Ascending aorta (tissue), 2 donors: ENCODE results near the gene OR1M1. TPM values are rescaled to one million over a fixed set of nuclear protein-coding genes. Genes with fewer than 3 reads are reported as not detected.

Experiments
- DNase-seq, 2 donors: peaks; one replicate each; pipeline ENCODE4 v3.0.0-alpha.2; 2019; ENCODE audit warnings: low spot score in 2 of 2
- H3K27ac ChIP-seq, 2 donors: fragments of 200-600 bp; sonication (generic); one replicate each; pipeline ENCODE4 v1.5.1; 2016 to 2017; ENCODE audit warnings: mild to moderate bottlenecking in 1 of 2
- H3K27me3 ChIP-seq: fragments of 200-600 bp; sonication (generic); one replicate; pipeline ENCODE4 v1.5.1; 2017
- H3K36me3 ChIP-seq, 2 donors: fragments of 200-600 bp; sonication (generic); one replicate each; pipeline ENCODE4 v1.5.1; 2016
- H3K4me1 ChIP-seq, 2 donors: fragments of 200-600 bp; sonication (generic); one replicate each; pipeline ENCODE4 v1.5.1; 2016 to 2017; ENCODE audit warnings: mild to moderate bottlenecking in 1 of 2
- H3K4me3 ChIP-seq, 2 donors: fragments of 200-600 bp; sonication (generic); one replicate each; pipeline ENCODE4 v1.5.1; 2016 to 2017; ENCODE audit warnings: mild to moderate bottlenecking in 1 of 2
- H3K9me3 ChIP-seq, 2 donors: fragments of 200-600 bp; sonication (generic); one replicate each; pipeline ENCODE4 v1.5.1; 2016
- intact Hi-C: fragments of 100-400 bp; cut with DNase I; formaldehyde crosslinking; loops from one replicate; pipeline ENCODE4 v1.15.1; 2023
- total RNA-seq: library from RNA; depleted of rRNA; stranded (reverse); fragments of >200 nt; gene quantifications from one replicate; pipeline ENCODE4 v1.1.0, GENCODE V29; 2016
- TF ChIP-seq, protein P1 (sequence below), 3 experiments: fragments of 200-600 bp in 2 of 3; fragments of 450-650 bp in 1 of 3; sonication (generic) in 2 of 3; IDR thresholded peaks; one replicate each; pipeline ENCODE4 v1.5.1; 2016 to 2019; ENCODE audit warnings: antibody characterized with exemption in 3 of 3, mild to moderate bottlenecking in 1 of 3, moderate library complexity in 1 of 3

Gene OR1M1
- total RNA-seq, 1 donor from 2014 or later, result not detected

DNA sequence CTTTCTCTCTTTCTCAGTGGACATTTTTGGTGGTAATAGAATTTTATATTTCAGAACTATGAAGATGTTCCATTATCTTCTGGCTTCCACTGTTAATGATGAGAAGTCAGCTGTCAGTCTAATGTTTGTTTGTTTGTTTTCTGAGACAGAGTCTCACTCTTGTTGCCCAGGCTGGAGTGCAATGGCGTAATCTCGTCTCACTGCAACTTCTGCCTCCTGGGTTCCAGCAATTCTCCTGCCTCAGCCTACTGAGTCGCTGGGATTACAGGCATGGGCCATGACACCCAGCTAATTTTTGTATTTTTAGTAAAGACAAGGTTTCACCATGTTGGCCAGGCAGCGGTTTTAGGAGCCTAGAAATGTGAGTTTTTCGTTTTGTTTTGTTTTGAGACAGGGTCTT is 58.1 kb downstream of the OR1M1 start:
- H3K4me3 ChIP-seq, result no peak overlapping the region
- TF ChIP-seq, protein P1, sequence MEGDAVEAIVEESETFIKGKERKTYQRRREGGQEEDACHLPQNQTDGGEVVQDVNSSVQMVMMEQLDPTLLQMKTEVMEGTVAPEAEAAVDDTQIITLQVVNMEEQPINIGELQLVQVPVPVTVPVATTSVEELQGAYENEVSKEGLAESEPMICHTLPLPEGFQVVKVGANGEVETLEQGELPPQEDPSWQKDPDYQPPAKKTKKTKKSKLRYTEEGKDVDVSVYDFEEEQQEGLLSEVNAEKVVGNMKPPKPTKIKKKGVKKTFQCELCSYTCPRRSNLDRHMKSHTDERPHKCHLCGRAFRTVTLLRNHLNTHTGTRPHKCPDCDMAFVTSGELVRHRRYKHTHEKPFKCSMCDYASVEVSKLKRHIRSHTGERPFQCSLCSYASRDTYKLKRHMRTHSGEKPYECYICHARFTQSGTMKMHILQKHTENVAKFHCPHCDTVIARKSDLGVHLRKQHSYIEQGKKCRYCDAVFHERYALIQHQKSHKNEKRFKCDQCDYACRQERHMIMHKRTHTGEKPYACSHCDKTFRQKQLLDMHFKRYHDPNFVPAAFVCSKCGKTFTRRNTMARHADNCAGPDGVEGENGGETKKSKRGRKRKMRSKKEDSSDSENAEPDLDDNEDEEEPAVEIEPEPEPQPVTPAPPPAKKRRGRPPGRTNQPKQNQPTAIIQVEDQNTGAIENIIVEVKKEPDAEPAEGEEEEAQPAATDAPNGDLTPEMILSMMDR (IDR thresholded peaks at IDR 0.05), result no peak
- H3K27ac ChIP-seq, result no peak overlapping the region
- no peak for DNase-seq
- peaks cover 0 to 10% of the 10 kb centered on the region in 2 donors for H3K4me1 ChIP-seq
- H3K36me3 ChIP-seq, result peaks cover 3 to 36% of the 10 kb centered on the region in 2 donors
- no peaks in the 10 kb centered on the region for H3K27me3 ChIP-seq
- intact Hi-C loops, result loop anchor here (5.0 kb wide), 1 partner anchor 313 kb away; the partner anchor contains the start of genes MBD3L1 and ZNF558
- H3K9me3 ChIP-seq, result peaks cover 0 to 36% of the 10 kb centered on the region in 2 donors

Other genes starting within 250 kb of the OR1M1 start
- 0.32 TPM for gene MUC16, start 76.7 kb upstream of the OR1M1 start, total RNA-seq
- not detected for gene OR7G2, start 20.4 kb downstream of the OR1M1 start, total RNA-seq
- not detected for gene OR7G1, start 28.7 kb downstream of the OR1M1 start, total RNA-seq
- not detected for gene OR7G3, start 39.9 kb downstream of the OR1M1 start, total RNA-seq
- 22.0 TPM for gene ZNF317, start 53.3 kb downstream of the OR1M1 start, total RNA-seq
- gene OR7D2, start 91.9 kb downstream of the OR1M1 start, total RNA-seq, result not detected
- gene OR7D4, start 132.5 kb downstream of the OR1M1 start, total RNA-seq, result not detected
- not detected for gene OR7E24, start 163.9 kb downstream of the OR1M1 start, total RNA-seq
- 6.8 TPM for gene ZNF699, start 222.8 kb downstream of the OR1M1 start, total RNA-seq
- gene ZNF559, start 237.1 kb downstream of the OR1M1 start, total RNA-seq, result 1.5 TPM